DMS79 treated with DMSO at 0.1 percent for 48 hours (cell line): ENCODE results near the gene IFI44.

Experiments used
- DNase-seq: peaks from one replicate; lab custom pipeline; 2025; lab: John Stamatoyannopoulos, UW

The IFI44 gene

GRCh38 chr1:78652019-78652560, 2.5 kb downstream of the IFI44 start:
- no peak for DNase-seq

GRCh38 chr1:78658901-78659300, 9.3 kb downstream of the IFI44 start:
- DNase-seq, result no peak

- DNase-seq, result no peak
These were observed 14.3 kb downstream of the IFI44 start for GRCh38 chr1:78663923-78664322.

- DNase-seq, result no peak
These were observed 15.1 kb downstream of the IFI44 start for GRCh38 chr1:78664763-78665162.

GRCh38 chr1:78665809-78666208, 16.2 kb downstream of the IFI44 start:
- DNase-seq, result no peak

GRCh38 chr1:78667939-78668338, 18.3 kb downstream of the IFI44 start:
- no peak for DNase-seq

GRCh38 chr1:78668427-78668826, 18.8 kb downstream of the IFI44 start:
- DNase-seq, result no peak

- no peak for DNase-seq
These were observed 22.8 kb downstream of the IFI44 start for GRCh38 chr1:78672428-78672827.

GRCh38 chr1:78673120-78673519, 23.5 kb downstream of the IFI44 start:
- DNase-seq, result no peak

GRCh38 chr1:78676347-78676982, 26.8 kb downstream of the IFI44 start:
- peak; percentile 3 for DNase-seq

- no peak for DNase-seq
These were observed 27.4 kb downstream of the IFI44 start for GRCh38 chr1:78676993-78677392.

- no peak for DNase-seq
These were observed 28.2 kb downstream of the IFI44 start for GRCh38 chr1:78677788-78678187.

- no peak for DNase-seq
These were observed 28.7 kb downstream of the IFI44 start for GRCh38 chr1:78678324-78678723.

- DNase-seq, result no peak
These were observed 31.6 kb downstream of the IFI44 start for GRCh38 chr1:78681265-78681664.

GRCh38 chr1:78682496-78682895, 32.9 kb downstream of the IFI44 start:
- no peak for DNase-seq

- DNase-seq, result no peak
These were observed 33.4 kb downstream of the IFI44 start for GRCh38 chr1:78683079-78683478.

GRCh38 chr1:78687315-78687714, 37.7 kb downstream of the IFI44 start:
- DNase-seq, result no peak

- DNase-seq, result no peak
These were observed 38.3 kb downstream of the IFI44 start for GRCh38 chr1:78687914-78688313.

- no peak for DNase-seq
These were observed 39.1 kb downstream of the IFI44 start for GRCh38 chr1:78688697-78689096.

GRCh38 chr1:78690516-78690915, 40.9 kb downstream of the IFI44 start:
- no peak for DNase-seq

GRCh38 chr1:78691995-78692747, 42.5 kb downstream of the IFI44 start:
- no peak for DNase-seq

GRCh38 chr1:78699813-78700212, 50.2 kb downstream of the IFI44 start:
- no peak for DNase-seq

- no peak for DNase-seq
These were observed 52.8 kb downstream of the IFI44 start for GRCh38 chr1:78702426-78702825.

- no peak for DNase-seq
These were observed 54.2 kb downstream of the IFI44 start for GRCh38 chr1:78703806-78704205.
